Progenitor cell of endocrine pancreas (in vitro differentiated cells): ENCODE results near the gene ITGBL1. TPM values are rescaled to one million over a fixed set of nuclear protein-coding genes. Genes with fewer than 3 reads are reported as not detected.

Experiments
- DNase-seq: peaks from one replicate; pipeline ENCODE4 v3.0.0; 2021; ENCODE audit warnings: low spot score; ENCODE audit not compliant: unreplicated experiment
- H3K27ac Mint-ChIP-seq: 2 replicates; pipeline ENCODE4 v1.8.0; 2021; ENCODE audit warnings: mild to moderate bottlenecking, moderate library complexity, mixed read lengths
- H3K27me3 Mint-ChIP-seq: 2 replicates; pipeline ENCODE4 v1.8.0; 2021; ENCODE audit warnings: mixed read lengths
- H3K36me3 Mint-ChIP-seq: 2 replicates; pipeline ENCODE4 v1.8.0; 2022; ENCODE audit warnings: mixed read lengths; ENCODE audit not compliant: insufficient read depth
- H3K4me1 Mint-ChIP-seq: 2 replicates; pipeline ENCODE4 v1.8.0; 2021; ENCODE audit warnings: low read depth, mixed read lengths
- H3K4me3 Mint-ChIP-seq: 2 replicates; pipeline ENCODE4 v1.8.0; 2021; ENCODE audit warnings: low read depth, mild to moderate bottlenecking, moderate library complexity, mixed read lengths
- H3K9me3 Mint-ChIP-seq: 2 replicates; pipeline ENCODE4 v1.8.0; 2021; ENCODE audit warnings: low read depth, mixed read lengths
- total RNA-seq: library from RNA; stranded (reverse); gene quantifications from 2 replicates; pipeline ENCODE4 v1.2.1, GENCODE V29; 2021
- TF ChIP-seq, protein P1 (sequence below): fragments of 200-600 bp; sonication (generic); IDR thresholded peaks from one replicate; pipeline ENCODE4 v1.5.0; 2021; ENCODE audit warnings: antibody characterized with exemption, mild to moderate bottlenecking; ENCODE audit not compliant: unreplicated experiment

Gene ITGBL1
- total RNA-seq, 1 donor from 2014 or later, result not detected

- H3K27me3 Mint-ChIP-seq, result no peaks in the 10 kb centered on the region
- no peak for DNase-seq
- H3K9me3 Mint-ChIP-seq, result no peaks in the 10 kb centered on the region
- TF ChIP-seq, protein P1, sequence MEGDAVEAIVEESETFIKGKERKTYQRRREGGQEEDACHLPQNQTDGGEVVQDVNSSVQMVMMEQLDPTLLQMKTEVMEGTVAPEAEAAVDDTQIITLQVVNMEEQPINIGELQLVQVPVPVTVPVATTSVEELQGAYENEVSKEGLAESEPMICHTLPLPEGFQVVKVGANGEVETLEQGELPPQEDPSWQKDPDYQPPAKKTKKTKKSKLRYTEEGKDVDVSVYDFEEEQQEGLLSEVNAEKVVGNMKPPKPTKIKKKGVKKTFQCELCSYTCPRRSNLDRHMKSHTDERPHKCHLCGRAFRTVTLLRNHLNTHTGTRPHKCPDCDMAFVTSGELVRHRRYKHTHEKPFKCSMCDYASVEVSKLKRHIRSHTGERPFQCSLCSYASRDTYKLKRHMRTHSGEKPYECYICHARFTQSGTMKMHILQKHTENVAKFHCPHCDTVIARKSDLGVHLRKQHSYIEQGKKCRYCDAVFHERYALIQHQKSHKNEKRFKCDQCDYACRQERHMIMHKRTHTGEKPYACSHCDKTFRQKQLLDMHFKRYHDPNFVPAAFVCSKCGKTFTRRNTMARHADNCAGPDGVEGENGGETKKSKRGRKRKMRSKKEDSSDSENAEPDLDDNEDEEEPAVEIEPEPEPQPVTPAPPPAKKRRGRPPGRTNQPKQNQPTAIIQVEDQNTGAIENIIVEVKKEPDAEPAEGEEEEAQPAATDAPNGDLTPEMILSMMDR, result no peak
- no peak overlapping the region for H3K4me3 Mint-ChIP-seq
- H3K27ac Mint-ChIP-seq, result no peak overlapping the region
- H3K36me3 Mint-ChIP-seq, result no peaks in the 10 kb centered on the region
- no peaks in the 10 kb centered on the region for H3K4me1 Mint-ChIP-seq
Observed at GRCh38 chr13:101451641-101452040, 834 bp upstream of the ITGBL1 start.

DNA sequence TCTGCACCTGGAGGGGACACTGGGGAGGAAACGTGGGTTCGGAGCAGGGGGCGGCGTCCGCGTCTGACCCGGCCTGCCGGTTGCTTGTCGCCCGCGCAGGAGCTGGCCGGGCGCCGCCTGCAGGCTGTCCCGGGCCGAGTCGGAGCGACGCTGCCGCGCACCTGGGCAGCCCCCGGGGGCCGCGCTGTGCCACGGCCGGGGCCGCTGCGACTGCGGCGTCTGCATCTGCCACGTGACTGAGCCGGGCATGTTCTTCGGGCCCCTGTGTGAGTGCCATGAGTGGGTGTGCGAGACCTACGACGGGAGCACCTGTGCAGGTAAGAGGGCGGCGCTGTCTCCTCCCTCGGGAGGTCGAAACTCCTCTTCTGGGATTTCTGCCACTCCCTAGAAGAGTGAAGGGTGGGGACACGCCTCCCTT, 1.3 kb downstream of the ITGBL1 start:
- no peaks in the 10 kb centered on the region for H3K4me1 Mint-ChIP-seq
- no peak overlapping the region for H3K4me3 Mint-ChIP-seq
- H3K27ac Mint-ChIP-seq, result no peak overlapping the region
- no peaks in the 10 kb centered on the region for H3K27me3 Mint-ChIP-seq
- TF ChIP-seq, protein P1, result no peak
- H3K36me3 Mint-ChIP-seq, result no peaks in the 10 kb centered on the region
- no peaks in the 10 kb centered on the region for H3K9me3 Mint-ChIP-seq
- DNase-seq, result no peak

GRCh38 chr13:101454767-101455166, 2.3 kb downstream of the ITGBL1 start:
- Mint-ChIP-seq H3K27ac (no peak overlapping the region), H3K9me3 (no peaks in the 10 kb centered on the region), H3K27me3 (no peaks in the 10 kb centered on the region), H3K4me1 (no peaks in the 10 kb centered on the region), H3K4me3 (no peak overlapping the region), H3K36me3 (no peaks in the 10 kb centered on the region)
- TF ChIP-seq, protein P1, result no peak
- DNase-seq, result no peak

DNA sequence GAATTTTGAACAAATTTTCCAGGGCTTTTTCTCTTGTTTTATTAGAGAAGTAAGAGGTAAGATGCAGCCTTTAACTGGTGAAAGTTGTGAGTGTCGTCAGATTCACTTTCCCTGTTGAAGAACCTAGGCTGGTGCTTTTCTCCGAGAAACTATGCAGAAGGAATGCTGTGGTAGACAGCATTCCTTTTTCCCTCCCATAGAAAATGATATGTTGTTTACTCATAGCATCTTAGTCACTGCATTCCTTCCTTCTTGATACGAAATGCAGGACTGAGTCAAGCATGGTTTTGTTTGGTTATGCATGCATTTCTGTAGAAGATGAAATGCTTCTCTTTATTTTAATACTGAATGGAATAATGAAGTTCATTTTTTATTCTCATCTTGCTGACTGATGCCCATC, 3.4 kb downstream of the ITGBL1 start:
- Mint-ChIP-seq H3K4me3 (no peak overlapping the region), H3K9me3 (no peaks in the 10 kb centered on the region), H3K36me3 (no peaks in the 10 kb centered on the region), H3K27me3 (no peaks in the 10 kb centered on the region), H3K27ac (no peak overlapping the region), H3K4me1 (no peaks in the 10 kb centered on the region)
- TF ChIP-seq, protein P1, result no peak
- DNase-seq, result no peak

- H3K9me3 Mint-ChIP-seq, result no peaks in the 10 kb centered on the region
- no peaks in the 10 kb centered on the region for H3K27me3 Mint-ChIP-seq
- H3K36me3 Mint-ChIP-seq, result no peaks in the 10 kb centered on the region
- H3K4me3 Mint-ChIP-seq, result no peak overlapping the region
- DNase-seq, result no peak
- H3K27ac Mint-ChIP-seq, result no peak overlapping the region
- TF ChIP-seq, protein P1, result no peak
- no peaks in the 10 kb centered on the region for H3K4me1 Mint-ChIP-seq
Observed at GRCh38 chr13:101457176-101457575, 4.7 kb downstream of the ITGBL1 start.

DNA sequence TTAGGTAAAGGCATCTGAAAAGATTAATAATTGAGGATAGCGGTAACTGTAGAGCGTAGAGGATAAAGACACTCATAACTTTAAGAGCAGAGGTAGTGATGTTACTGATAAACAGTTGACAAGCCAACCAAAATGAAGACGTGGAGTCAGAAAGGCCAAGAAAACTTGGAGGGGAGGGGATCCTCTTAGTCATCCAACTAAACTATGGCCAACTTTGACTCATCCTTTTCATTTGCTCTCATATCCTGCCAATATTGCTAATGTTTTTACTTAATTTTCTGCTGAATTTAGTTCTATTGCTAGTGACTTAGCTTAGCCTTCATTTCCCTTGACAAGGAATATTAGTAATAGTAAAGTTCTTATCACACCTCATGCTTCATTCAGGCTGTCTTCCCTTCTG, 13.4 kb downstream of the ITGBL1 start:
- Mint-ChIP-seq H3K36me3 (no peaks in the 10 kb centered on the region), H3K9me3 (no peaks in the 10 kb centered on the region), H3K27me3 (no peaks in the 10 kb centered on the region), H3K27ac (no peak overlapping the region), H3K4me3 (no peak overlapping the region), H3K4me1 (no peaks in the 10 kb centered on the region)
- DNase-seq, result no peak
- TF ChIP-seq, protein P1, result no peak
